Liver (tissue), 9 donors: ENCODE measurements around the gene LOXHD1. TPM values are rescaled to one million over a fixed set of nuclear protein-coding genes. Genes with fewer than 3 reads are reported as not detected.

Experiments used
- DNase-seq: peaks from one replicate; pipeline ENCODE4 v3.0.0-alpha.2; 2017; ENCODE audit warnings: low spot score
- H3K27ac ChIP-seq, 2 donors: one replicate each; pipeline ENCODE4 v1.7.0; 2013; ENCODE audit warnings: inconsistent platforms in 2 of 2, low read length in 2 of 2, control low read depth in 1 of 2, low read depth in 1 of 2, mild to moderate bottlenecking in 1 of 2
- H3K27me3 ChIP-seq, 4 donors: one replicate each; pipeline versions ENCODE4 v1.6.1 to v1.7.0; 2013; ENCODE audit warnings: low read length in 3 of 4, inconsistent platforms in 1 of 4, mild to moderate bottlenecking in 1 of 4, moderate library complexity in 1 of 4; ENCODE audit not compliant: control insufficient read depth in 4 of 4, insufficient read depth in 4 of 4
- H3K36me3 ChIP-seq, 4 donors: one replicate each; pipeline versions ENCODE4 v1.6.1 to v1.7.0; 2013; ENCODE audit warnings: low read length in 3 of 4, mild to moderate bottlenecking in 3 of 4, low read depth in 1 of 4, moderate library complexity in 1 of 4; ENCODE audit not compliant: control insufficient read depth in 4 of 4, insufficient read depth in 3 of 4
- H3K4me1 ChIP-seq, 4 donors: one replicate each; pipeline versions ENCODE4 v1.6.1 to v1.7.0; 2013; ENCODE audit warnings: low read length in 3 of 4, mild to moderate bottlenecking in 3 of 4, moderate library complexity in 1 of 4; ENCODE audit not compliant: control insufficient read depth in 4 of 4, insufficient read depth in 4 of 4
- H3K4me3 ChIP-seq, 3 donors: one replicate each; pipeline versions ENCODE4 v1.6.1 to v1.7.0; 2013; ENCODE audit warnings: low read length in 3 of 3, control low read depth in 1 of 3, low read depth in 1 of 3, mild to moderate bottlenecking in 1 of 3
- H3K9ac ChIP-seq, 2 donors: one replicate each; pipeline ENCODE4 v1.7.0; 2013; ENCODE audit warnings: low read length in 2 of 2, mild to moderate bottlenecking in 2 of 2, moderate library complexity in 2 of 2, control low read depth in 1 of 2, low read depth in 1 of 2
- H3K9me3 ChIP-seq, 4 donors: one replicate each; pipeline versions ENCODE4 v1.6.1 to v1.7.0; 2013; ENCODE audit warnings: low read length in 3 of 4; ENCODE audit not compliant: control insufficient read depth in 4 of 4
- EGR1 ChIP-seq, 2 donors: IDR thresholded peaks; 2 replicates each; pipeline ENCODE4 v1.6.1; 2016 to 2018; ENCODE audit warnings: antibody characterized with exemption in 2 of 2, low read depth in 2 of 2
- FOXA2 ChIP-seq: IDR thresholded peaks from 2 replicates; pipeline ENCODE4 v1.6.1; 2016; ENCODE audit warnings: antibody characterized with exemption
- HNF4A ChIP-seq, 2 donors: conservative IDR thresholded peaks; 2 replicates each; pipeline ENCODE4 v1.6.1; 2016; ENCODE audit warnings: antibody characterized with exemption in 2 of 2, mild to moderate bottlenecking in 2 of 2
- JUND ChIP-seq, 2 donors: IDR thresholded peaks; 2 replicates each; pipeline ENCODE4 v1.6.1; 2016; ENCODE audit warnings: antibody characterized with exemption in 2 of 2
- NR2F2 ChIP-seq: IDR thresholded peaks from 2 replicates; pipeline ENCODE4 v1.6.1; 2016; ENCODE audit warnings: antibody characterized with exemption
- RAD21 ChIP-seq, 2 donors: IDR thresholded peaks; 2 replicates each; pipeline ENCODE4 v1.6.1; 2016; ENCODE audit warnings: antibody characterized with exemption in 2 of 2, mild to moderate bottlenecking in 2 of 2
- RXRA ChIP-seq, 2 donors: IDR thresholded peaks; 2 replicates each; pipeline ENCODE4 v1.6.1; 2017 to 2018; ENCODE audit warnings: antibody characterized with exemption in 2 of 2, mild to moderate bottlenecking in 1 of 2
- WGBS: extraction: QIAGEN DNeasy Blood & Tissue Kit; methylation state at CpG from one replicate; pipeline ENCODE4 v1.1.7; 2013; 5-methylcytosine and 5-hydroxymethylcytosine counted together
- polyA plus RNA-seq, 2 donors: library from polyadenylated mRNA; stranded (reverse) in 1 of 2; unstranded in 1 of 2; fragments of 200-250 nt in 1 of 2; fragments of >200 nt in 1 of 2; fragmentation: Nextera tagmentation in 1 of 2; extraction: Ambion mirVana in 1 of 2; gene quantifications; one replicate each; pipeline versions ENCODE4 v1.2.1 to v1.2.3, GENCODE V29; 2013 to 2015
- total RNA-seq, 2 donors: library from RNA; depleted of rRNA; stranded (reverse); fragments of >200 nt; gene quantifications; one replicate each; pipeline ENCODE4 v1.2.3, GENCODE V29; 2014
- TF ChIP-seq, protein P1 (sequence below): IDR thresholded peaks from 2 replicates; pipeline ENCODE4 v1.6.1; 2016; ENCODE audit warnings: antibody characterized with exemption, mild to moderate bottlenecking
- TF ChIP-seq, protein P2 (sequence below): IDR thresholded peaks from 2 replicates; pipeline ENCODE4 v1.6.1; 2016; ENCODE audit warnings: antibody characterized with exemption
- TF ChIP-seq, protein P3 (sequence below): IDR thresholded peaks from 2 replicates; pipeline ENCODE4 v1.6.1; 2016; ENCODE audit warnings: antibody characterized with exemption
- TF ChIP-seq, protein P4 (sequence below): fragments of 150-350 bp; IDR thresholded peaks from 2 replicates; pipeline ENCODE4 v1.5.1; 2017; ENCODE audit warnings: improper control_type of control experiment, low read depth, low read length; ENCODE audit not compliant: missing input control
- donor health status: healthy.
- donor health status: healthy.
- donor health status: healthy.
- donor health status: healthy.
- donor health status: healthy.

Gene LOXHD1
- total and polyA plus RNA-seq, 4 donors = 0.09 to 0.25 TPM; not detected in 2

DNA sequence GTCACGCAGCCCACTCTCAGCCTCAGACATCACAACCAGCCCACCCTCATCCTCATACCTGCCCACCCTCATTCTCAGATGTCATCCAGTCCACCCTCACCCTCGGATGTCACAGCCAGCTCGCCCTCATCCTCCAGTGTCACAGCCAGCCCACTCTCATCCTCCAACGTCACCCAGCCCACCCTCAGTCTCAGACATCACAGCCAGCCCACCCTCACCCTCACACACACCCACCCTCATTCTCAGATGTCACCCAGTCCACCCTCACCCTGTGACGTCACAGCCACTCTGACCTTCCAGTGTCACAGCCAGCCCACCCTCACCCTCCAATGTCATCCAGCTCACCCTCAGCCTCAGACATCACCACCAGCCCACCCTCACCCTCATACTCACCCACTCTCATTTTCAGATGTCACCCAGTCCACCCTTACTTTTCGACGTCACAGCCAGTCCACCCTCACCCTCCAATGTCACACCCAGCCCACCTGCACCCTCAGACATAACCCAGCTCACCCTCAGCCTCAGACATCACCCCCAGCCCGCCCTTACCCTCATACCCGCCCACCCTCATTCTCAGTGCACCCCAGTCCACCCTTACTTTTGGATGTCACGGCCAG lies 100.3 kb downstream of the LOXHD1 start (continued):
- TF ChIP-seq, protein P1, sequence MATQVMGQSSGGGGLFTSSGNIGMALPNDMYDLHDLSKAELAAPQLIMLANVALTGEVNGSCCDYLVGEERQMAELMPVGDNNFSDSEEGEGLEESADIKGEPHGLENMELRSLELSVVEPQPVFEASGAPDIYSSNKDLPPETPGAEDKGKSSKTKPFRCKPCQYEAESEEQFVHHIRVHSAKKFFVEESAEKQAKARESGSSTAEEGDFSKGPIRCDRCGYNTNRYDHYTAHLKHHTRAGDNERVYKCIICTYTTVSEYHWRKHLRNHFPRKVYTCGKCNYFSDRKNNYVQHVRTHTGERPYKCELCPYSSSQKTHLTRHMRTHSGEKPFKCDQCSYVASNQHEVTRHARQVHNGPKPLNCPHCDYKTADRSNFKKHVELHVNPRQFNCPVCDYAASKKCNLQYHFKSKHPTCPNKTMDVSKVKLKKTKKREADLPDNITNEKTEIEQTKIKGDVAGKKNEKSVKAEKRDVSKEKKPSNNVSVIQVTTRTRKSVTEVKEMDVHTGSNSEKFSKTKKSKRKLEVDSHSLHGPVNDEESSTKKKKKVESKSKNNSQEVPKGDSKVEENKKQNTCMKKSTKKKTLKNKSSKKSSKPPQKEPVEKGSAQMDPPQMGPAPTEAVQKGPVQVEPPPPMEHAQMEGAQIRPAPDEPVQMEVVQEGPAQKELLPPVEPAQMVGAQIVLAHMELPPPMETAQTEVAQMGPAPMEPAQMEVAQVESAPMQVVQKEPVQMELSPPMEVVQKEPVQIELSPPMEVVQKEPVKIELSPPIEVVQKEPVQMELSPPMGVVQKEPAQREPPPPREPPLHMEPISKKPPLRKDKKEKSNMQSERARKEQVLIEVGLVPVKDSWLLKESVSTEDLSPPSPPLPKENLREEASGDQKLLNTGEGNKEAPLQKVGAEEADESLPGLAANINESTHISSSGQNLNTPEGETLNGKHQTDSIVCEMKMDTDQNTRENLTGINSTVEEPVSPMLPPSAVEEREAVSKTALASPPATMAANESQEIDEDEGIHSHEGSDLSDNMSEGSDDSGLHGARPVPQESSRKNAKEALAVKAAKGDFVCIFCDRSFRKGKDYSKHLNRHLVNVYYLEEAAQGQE = no peak
- no peak for TF ChIP-seq RXRA (IDR thresholded peaks at IDR 0.05)
- no peak for TF ChIP-seq EGR1 (IDR thresholded peaks at IDR 0.05; ENCODE audit: low read depth in 2 of 2)
- TF ChIP-seq FOXA2 = no peak
- TF ChIP-seq, protein P2, sequence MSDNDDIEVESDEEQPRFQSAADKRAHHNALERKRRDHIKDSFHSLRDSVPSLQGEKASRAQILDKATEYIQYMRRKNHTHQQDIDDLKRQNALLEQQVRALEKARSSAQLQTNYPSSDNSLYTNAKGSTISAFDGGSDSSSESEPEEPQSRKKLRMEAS = no peak
- TF ChIP-seq RAD21 (IDR thresholded peaks at IDR 0.05) = no peak

DNA sequence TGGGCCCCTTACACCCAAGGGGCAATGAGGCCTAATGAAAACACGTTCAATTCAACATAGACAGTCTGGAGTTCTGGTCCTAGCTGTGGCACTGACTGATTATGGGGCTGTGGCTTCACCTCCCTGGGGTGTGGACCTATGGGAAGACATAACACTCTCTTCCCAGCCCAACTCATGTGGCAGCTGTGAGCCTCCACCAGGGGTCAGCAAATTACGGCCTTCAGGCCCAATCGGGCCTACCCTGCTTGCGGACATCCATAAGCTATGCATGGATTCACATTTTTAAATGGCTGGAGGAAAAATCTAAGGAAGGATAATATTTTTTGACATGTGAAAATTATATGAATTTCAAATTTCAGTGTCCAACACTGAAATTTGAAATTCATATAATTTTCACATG lies 101.3 kb downstream of the LOXHD1 start:
- Histone ChIP-seq H3K36me3 (no peaks in the 10 kb centered on the region), H3K27me3 (no peaks in the 10 kb centered on the region), H3K27ac (no peak overlapping the region), H3K4me1 (no peaks in the 10 kb centered on the region), H3K9ac (no peak overlapping the region), H3K9me3 (no peaks in the 10 kb centered on the region), H3K4me3 (no peak overlapping the region)
- peak; percentile 41 for DNase-seq
- TF ChIP-seq, protein P2 = no peak
- TF ChIP-seq JUND (IDR thresholded peaks at IDR 0.05) (no peak), RXRA (IDR thresholded peaks at IDR 0.05) (no peak), NR2F2 (no peak), FOXA2 (no peak), HNF4A (conservative IDR thresholded peaks at IDR 0.05) (no peak), RAD21 (IDR thresholded peaks at IDR 0.05) (peak; percentile 44 to 59)
- TF ChIP-seq, protein P3, sequence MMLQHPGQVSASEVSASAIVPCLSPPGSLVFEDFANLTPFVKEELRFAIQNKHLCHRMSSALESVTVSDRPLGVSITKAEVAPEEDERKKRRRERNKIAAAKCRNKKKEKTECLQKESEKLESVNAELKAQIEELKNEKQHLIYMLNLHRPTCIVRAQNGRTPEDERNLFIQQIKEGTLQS = no peak
- TF ChIP-seq, protein P4, sequence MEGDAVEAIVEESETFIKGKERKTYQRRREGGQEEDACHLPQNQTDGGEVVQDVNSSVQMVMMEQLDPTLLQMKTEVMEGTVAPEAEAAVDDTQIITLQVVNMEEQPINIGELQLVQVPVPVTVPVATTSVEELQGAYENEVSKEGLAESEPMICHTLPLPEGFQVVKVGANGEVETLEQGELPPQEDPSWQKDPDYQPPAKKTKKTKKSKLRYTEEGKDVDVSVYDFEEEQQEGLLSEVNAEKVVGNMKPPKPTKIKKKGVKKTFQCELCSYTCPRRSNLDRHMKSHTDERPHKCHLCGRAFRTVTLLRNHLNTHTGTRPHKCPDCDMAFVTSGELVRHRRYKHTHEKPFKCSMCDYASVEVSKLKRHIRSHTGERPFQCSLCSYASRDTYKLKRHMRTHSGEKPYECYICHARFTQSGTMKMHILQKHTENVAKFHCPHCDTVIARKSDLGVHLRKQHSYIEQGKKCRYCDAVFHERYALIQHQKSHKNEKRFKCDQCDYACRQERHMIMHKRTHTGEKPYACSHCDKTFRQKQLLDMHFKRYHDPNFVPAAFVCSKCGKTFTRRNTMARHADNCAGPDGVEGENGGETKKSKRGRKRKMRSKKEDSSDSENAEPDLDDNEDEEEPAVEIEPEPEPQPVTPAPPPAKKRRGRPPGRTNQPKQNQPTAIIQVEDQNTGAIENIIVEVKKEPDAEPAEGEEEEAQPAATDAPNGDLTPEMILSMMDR = peak; percentile 32
- TF ChIP-seq, protein P1 = no peak
- WGBS = 70% methylated on average over 4 of the region's 4 CpGs
